AG09309 (cell line): ENCODE data around the gene PITPNC1.

ENCODE experiments used
- DNase-seq: peaks from one replicate; pipeline ENCODE4 v3.0.0-alpha.2; 2010; ENCODE audit warnings: low read depth
- H3K4me3 ChIP-seq: 2 replicates; pipeline ENCODE4 v1.5.1; 2011; ENCODE audit warnings: mild to moderate bottlenecking, low read depth, low read length, moderate library complexity; ENCODE audit not compliant: control insufficient read depth
- CTCF ChIP-seq: IDR thresholded peaks from 2 replicates; pipeline ENCODE4 v1.5.1; 2011; ENCODE audit warnings: mild to moderate bottlenecking, low read depth, low read length, inconsistent platforms; ENCODE audit not compliant: insufficient read depth, control insufficient read depth; ENCODE audit errors: missing control alignments

PITPNC1 gene

DNA sequence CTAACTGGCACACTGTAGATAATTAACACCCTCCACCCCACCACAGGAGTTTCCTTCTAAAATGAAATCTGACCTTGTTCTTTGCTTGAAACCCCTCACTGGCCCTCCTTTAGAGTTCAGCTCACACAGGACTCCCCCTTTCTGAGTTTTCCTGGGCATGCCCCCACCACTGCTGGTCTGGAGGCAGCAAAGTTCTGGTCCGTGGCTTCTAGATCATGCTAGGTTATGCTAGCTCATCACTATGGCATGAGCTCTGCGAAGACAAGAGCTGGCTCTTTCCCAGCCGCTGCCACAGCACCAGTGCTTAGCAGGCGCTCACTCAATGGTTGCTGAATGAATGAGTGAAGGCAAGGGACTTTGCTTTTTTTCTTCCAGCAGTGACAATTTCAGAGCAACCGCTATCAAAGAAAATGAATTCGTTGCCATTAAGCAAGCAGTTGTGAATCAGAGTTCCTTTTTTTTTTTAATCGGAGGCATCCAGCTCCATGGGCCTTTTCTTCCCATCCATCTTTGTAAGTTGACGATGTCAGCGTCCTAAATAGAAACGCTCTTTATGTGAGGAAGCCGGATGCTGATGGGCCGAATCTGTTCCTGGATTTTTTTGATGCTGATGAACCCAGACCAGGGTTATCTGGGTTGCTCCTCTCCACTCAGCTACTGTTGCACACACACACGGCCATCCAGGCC, 259.9 kb downstream of the PITPNC1 start:
- no peak for DNase-seq
- TF ChIP-seq CTCF: no peak
- no peak overlapping the region for H3K4me3 ChIP-seq

DNA sequence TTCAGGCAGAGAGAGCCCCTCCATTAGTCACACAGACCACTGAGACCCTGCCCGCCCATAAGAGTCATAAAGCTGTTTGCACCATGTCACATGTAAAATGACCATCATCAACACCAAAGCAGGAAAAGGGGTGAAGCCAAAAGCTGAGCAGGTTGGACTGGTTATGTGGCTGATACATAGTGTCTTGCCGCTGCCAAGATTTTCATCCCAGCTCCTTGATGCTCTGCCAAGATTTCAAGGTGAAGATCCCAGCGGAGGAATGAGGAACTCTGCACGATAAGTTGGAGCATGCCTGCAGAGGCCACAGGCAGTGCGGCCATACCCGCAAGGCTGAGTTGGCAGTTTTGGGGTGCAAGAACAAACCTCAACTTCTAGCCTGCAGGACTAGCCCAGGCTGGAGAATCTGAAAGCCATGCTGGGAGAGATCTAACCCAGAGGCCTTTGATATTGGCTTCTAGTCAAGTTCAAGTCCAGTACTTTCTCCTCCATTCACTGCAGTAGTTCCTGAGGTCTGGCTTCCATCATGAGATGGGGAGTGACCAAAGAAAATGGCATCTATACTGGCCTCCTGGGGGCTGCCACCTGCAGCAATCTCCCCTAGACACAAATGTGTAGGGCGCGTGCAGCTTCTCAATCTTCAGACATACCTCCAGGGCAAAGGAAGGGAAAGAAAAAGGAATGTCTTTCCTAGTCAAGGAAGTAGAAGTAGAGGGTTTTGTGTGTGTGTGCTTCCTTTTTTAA, 261.0 kb downstream of the PITPNC1 start:
- no peak for DNase-seq
- TF ChIP-seq CTCF: no peak
- H3K4me3 ChIP-seq: no peak overlapping the region

- DNase-seq: no peak
- TF ChIP-seq CTCF: no peak
Observed at GRCh38 chr17:67638871-67639270, 261.8 kb downstream of the PITPNC1 start.

GRCh38 chr17:67639555-67639954, 262.5 kb downstream of the PITPNC1 start:
- no peak for TF ChIP-seq CTCF
- no peak overlapping the region for H3K4me3 ChIP-seq
- no peak for DNase-seq

More at GRCh38 chr17:67638871-67639270, 261.8 kb downstream of the PITPNC1 start:
- no peak overlapping the region for H3K4me3 ChIP-seq

- no peak overlapping the region for H3K4me3 ChIP-seq
- no peak for DNase-seq
- no peak for TF ChIP-seq CTCF
Observed at GRCh38 chr17:67639979-67640378, 262.9 kb downstream of the PITPNC1 start.

DNA sequence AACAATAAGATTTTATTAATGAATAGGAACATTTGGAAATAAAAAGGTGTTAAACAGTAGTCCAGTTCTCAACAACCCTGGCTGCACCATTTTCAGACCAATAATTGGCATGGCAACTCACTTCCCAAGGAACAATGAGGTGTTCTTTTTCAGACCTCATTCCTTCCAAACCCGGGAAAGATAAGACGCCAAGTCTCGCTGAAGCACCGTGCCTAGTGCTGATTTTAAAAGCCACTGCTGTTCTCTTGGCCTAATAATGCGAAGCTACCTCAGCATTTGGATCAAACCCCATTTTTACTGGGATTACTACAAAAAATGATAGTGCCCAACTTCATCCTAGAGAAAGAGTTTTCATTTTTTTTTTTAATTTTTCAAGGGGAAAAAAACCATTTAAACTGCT, 265.4 kb downstream of the PITPNC1 start:
- TF ChIP-seq CTCF: no peak
- H3K4me3 ChIP-seq: no peak overlapping the region
- DNase-seq: no peak
